CD4-positive, alpha-beta T cell treated with Interleukin-21 for 1 hour (primary cell): Measurements from ENCODE around the gene TRIM52.
"Not testable (repeated sequence)": the region's sequence is repeated elsewhere in the genome, so short reads cannot be mapped to it uniquely, and the experiment has no call there.

Experiments used
- DNase-seq: peaks from one replicate; pipeline ENCODE4 v3.0.0-alpha.2; 2020

The TRIM52 gene

GRCh38 chr5:181212080-181212479 lies 48.9 kb downstream of the TRIM52 start:
- DNase-seq = no peak

DNA sequence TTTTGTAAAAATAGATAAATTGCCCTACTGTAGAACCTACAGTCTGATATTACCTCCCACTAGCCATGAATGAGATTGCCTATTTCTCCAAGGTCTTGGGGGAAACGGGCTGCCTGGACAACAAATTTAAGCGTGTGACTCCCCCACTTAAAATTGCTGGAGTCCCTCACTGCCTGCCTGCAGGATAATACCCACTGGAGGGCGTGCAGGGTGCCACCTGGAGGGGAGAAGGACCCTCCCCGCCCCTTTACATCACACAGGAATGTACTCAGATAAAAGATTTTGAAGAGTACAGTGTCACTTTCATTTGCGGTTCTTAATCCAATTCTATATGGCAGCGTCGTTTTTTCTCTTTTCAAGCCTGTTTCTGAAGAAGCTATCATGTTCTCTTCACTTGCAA lies 49.7 kb downstream of the TRIM52 start:
- no peak for DNase-seq

DNA sequence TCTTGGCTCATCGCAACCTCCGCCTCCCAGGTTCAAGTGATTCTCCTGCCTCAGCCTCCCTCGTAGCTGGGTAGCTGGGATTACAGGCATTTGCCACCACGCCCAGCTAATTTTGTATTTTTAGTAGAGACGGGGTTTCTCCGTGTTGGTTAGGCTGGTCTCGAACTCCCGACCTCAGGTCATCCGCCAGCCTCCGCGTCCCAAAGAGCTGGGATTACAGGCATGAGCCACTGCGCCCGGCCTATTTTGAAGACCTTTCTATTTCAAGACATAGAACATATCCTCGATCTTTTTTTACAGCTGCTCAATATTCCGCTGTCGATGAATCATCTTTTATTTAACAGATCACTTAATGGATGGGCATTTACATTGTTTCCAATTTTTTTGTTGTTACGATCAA lies 50.2 kb downstream of the TRIM52 start:
- DNase-seq = not testable (repeated sequence)

DNA sequence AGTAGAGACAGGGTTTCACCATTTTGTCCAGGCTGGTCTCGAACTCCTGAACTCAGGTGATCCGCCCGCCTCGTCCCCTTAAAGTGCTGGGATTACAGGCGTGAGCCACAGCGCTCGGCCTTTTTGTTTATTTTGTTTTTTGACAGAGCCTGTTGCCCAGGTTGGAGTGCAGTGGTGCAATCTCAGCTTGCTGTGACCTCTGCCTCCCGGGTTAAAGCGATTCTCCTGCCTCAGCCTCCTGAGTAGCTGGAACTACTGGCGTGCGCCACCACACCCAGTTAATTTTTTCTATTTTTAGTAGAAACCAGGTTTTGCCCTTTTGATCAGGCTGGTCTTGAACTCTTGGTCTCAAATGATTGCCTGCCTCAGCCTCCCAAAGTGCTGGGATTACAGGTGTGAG lies 50.8 kb downstream of the TRIM52 start:
- DNase-seq = not testable (repeated sequence)

- DNase-seq = not testable (repeated sequence)
Observed at GRCh38 chr5:181209006-181209405, 51.9 kb downstream of the TRIM52 start.

DNA sequence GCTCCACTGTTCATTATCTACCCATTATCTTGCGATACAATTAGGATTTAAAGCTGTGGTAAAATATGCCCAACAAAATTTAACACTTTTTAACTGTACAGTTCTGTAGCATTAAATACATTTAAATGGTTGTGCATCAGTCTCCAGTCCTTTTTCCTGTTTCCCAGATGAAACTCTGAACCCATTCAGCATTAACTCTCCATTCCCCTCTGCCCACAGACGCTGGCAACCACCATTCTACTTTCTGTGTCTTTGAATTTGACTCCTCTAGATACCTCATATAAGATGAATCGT lies 53.0 kb downstream of the TRIM52 start:
- DNase-seq = no peak

GRCh38 chr5:181207214-181207959 lies 53.6 kb downstream of the TRIM52 start:
- peak; percentile 87 for DNase-seq

DNA sequence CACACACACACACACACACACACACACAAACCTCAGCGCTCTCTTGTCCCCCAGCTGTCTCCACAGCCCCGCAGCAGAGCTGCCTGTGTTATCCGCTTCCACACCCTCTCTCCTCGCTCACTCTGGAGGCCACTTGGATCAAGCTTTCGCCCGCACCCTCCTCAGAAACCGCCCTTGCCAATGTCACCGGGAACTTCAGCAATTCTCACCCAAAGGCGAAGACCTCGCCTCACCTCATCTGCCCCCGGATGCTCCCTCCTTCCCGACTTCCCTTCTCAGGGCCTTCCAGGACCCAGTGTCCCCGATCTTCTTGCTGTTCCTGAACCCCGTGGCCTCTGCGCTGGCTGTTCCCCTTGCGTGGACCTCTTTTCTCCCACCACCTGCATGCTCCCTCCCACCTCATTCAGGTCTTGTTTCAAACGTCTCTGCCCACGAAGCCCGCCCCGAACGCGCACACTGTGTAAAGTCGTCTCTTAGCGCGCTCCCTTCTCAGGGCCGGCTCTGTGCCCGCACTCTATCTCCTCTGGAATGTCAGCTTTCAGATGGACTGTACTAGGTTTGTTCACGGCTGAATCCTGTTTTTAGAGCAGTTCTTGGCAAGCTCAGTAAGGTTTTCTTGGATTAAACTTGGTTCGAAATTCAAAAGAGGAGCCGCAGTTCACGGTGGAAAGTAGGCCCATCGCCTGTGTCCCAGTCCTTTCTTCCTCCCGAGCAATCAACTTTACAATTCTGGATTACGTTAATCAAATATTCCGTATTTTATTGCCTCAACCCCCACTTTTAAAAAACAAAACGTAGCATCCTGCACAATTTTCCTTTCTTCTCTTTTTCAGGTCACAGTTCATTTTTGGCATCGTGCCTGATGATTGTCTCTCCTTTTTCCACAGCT lies 54.9 kb downstream of the TRIM52 start:
- no peak for DNase-seq
